ENCODE data around the gene SLC24A4.

The SLC24A4 gene

GRCh38 chr14:92341791-92342190 lies 18.8 kb downstream of the SLC24A4 start:
- no peaks in the 10 kb centered on the region for H4K20me1 ChIP-seq (ENCODE audit: control insufficient read depth, insufficient read depth, low read depth, low read length)
- no peaks in the 10 kb centered on the region for H3K4me1 ChIP-seq (ENCODE audit: control insufficient read depth, low read length)
- H3K27me3 ChIP-seq (ENCODE audit: control insufficient read depth, low read length), result peaks cover 2% of the 10 kb centered on the region; the same call in 1 of the 2 replicates
- H3K9me3 ChIP-seq (ENCODE audit: control insufficient read depth, insufficient read depth, low read length), result no peaks in the 10 kb centered on the region
- H3K9me2 ChIP-seq (replicated peaks; ENCODE audit: control insufficient read depth, low read length), result no peaks in the 10 kb centered on the region
- no peak for TF ChIP-seq EZH2phosphoT487 (IDR thresholded peaks at IDR 0.05; ENCODE audit: borderline replicate concordance, low read length)
- TF ChIP-seq CTCF (IDR thresholded peaks at IDR 0.05; ENCODE audit: low read depth, low read length, poor library complexity, severe bottlenecking), result no peak
- H3K27ac ChIP-seq (ENCODE audit: low read depth, low read length), result no peak overlapping the region
- no peak overlapping the region for H3K4me2 ChIP-seq (ENCODE audit: low read length)
- no peak overlapping the region for H3K4me3 ChIP-seq (ENCODE audit: low read length)
- H3K79me2 ChIP-seq (ENCODE audit: control insufficient read depth, low read length), result no peaks in the 10 kb centered on the region
- no peaks in the 10 kb centered on the region for H3K36me3 ChIP-seq (ENCODE audit: control insufficient read depth, low read length)
- no peaks in the 10 kb centered on the region for H3F3A ChIP-seq (ENCODE audit: control insufficient read depth, insufficient read depth)

- no peak overlapping the region for H3K27ac ChIP-seq (ENCODE audit: low read depth, low read length)
- H3K36me3 ChIP-seq (ENCODE audit: control insufficient read depth, low read length), result no peaks in the 10 kb centered on the region
- no peaks in the 10 kb centered on the region for H3F3A ChIP-seq (ENCODE audit: control insufficient read depth, insufficient read depth)
- no peaks in the 10 kb centered on the region for H3K79me2 ChIP-seq (ENCODE audit: control insufficient read depth, low read length)
- no peaks in the 10 kb centered on the region for H4K20me1 ChIP-seq (ENCODE audit: control insufficient read depth, insufficient read depth, low read depth, low read length)
- no peaks in the 10 kb centered on the region for H3K9me3 ChIP-seq (ENCODE audit: control insufficient read depth, insufficient read depth, low read length)
- no peaks in the 10 kb centered on the region for H3K4me1 ChIP-seq (ENCODE audit: control insufficient read depth, low read length)
- H3K9me2 ChIP-seq (replicated peaks; ENCODE audit: control insufficient read depth, low read length), result no peaks in the 10 kb centered on the region
- H3K4me2 ChIP-seq (ENCODE audit: low read length), result no peak overlapping the region
- no peak for TF ChIP-seq EZH2phosphoT487 (IDR thresholded peaks at IDR 0.05; ENCODE audit: borderline replicate concordance, low read length)
- no peak for TF ChIP-seq CTCF (IDR thresholded peaks at IDR 0.05; ENCODE audit: low read depth, low read length, poor library complexity, severe bottlenecking)
- H3K4me3 ChIP-seq (ENCODE audit: low read length), result no peak overlapping the region
- 0 out of 2 replicates have a peak, but pooled peaks cover 2% of the 10 kb centered on the region for H3K27me3 ChIP-seq (ENCODE audit: control insufficient read depth, low read length)
Measured at GRCh38 chr14:92348154-92348553, 25.2 kb downstream of the SLC24A4 start.

DNA sequence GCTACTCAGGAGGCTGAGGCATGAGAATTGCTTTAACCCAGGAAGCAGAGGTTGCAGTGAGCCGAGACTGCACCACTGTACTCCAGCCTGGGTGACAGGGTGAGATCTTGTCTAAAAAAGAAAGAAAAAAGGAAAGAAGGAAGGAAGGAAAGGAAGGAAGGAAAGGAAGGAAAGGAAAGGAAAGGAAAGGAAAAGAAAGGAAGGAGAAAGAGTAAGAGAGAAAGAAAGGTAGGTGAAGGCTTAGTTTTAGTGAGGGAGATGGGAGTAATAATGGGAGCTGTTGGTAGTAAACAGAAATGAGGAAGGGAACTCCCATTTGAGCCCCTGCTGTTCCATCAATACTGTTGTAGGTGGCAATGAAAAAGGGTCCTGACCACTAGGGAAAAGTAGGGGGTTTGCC lies 28.8 kb downstream of the SLC24A4 start:
- Histone ChIP-seq H4K20me1 (ENCODE audit: control insufficient read depth, insufficient read depth, low read depth, low read length) (no peaks in the 10 kb centered on the region), H3K79me2 (ENCODE audit: control insufficient read depth, low read length) (no peaks in the 10 kb centered on the region), H3K9me2 (replicated peaks; ENCODE audit: control insufficient read depth, low read length) (no peaks in the 10 kb centered on the region), H3K27ac (ENCODE audit: low read depth, low read length) (no peak overlapping the region), H3K9me3 (ENCODE audit: control insufficient read depth, insufficient read depth, low read length) (no peaks in the 10 kb centered on the region), H3F3A (ENCODE audit: control insufficient read depth, insufficient read depth) (no peaks in the 10 kb centered on the region), H3K4me1 (ENCODE audit: control insufficient read depth, low read length) (peaks cover 5% of the 10 kb centered on the region), H3K27me3 (ENCODE audit: control insufficient read depth, low read length) (no peaks in the 10 kb centered on the region), H3K4me3 (ENCODE audit: low read length) (no peak overlapping the region), H3K36me3 (ENCODE audit: control insufficient read depth, low read length) (no peaks in the 10 kb centered on the region), H3K4me2 (ENCODE audit: low read length) (no peak overlapping the region)
- TF ChIP-seq EZH2phosphoT487 (IDR thresholded peaks at IDR 0.05; ENCODE audit: borderline replicate concordance, low read length), result no peak
- no peak for TF ChIP-seq CTCF (IDR thresholded peaks at IDR 0.05; ENCODE audit: low read depth, low read length, poor library complexity, severe bottlenecking)
